Stomach smooth muscle (tissue), 2 donors: Measurements from ENCODE around the gene MPHOSPH8.

Source experiments
- H3K27ac ChIP-seq: one replicate; pipeline ENCODE4 v1.7.0; 2013; ENCODE audit warnings: mild to moderate bottlenecking, low read length, inconsistent platforms
- H3K27me3 ChIP-seq, 2 donors: one replicate each; pipeline ENCODE4 v1.7.0; 2013; ENCODE audit warnings: low read length in 2 of 2; ENCODE audit not compliant: insufficient read depth in 2 of 2, control insufficient read depth in 1 of 2
- H3K36me3 ChIP-seq, 2 donors: one replicate each; pipeline ENCODE4 v1.7.0; 2013; ENCODE audit warnings: low read length in 2 of 2; ENCODE audit not compliant: control insufficient read depth in 2 of 2, insufficient read depth in 2 of 2
- H3K4me1 ChIP-seq: one replicate; pipeline ENCODE4 v1.7.0; 2013; ENCODE audit warnings: low read length; ENCODE audit not compliant: control insufficient read depth, insufficient read depth
- H3K4me3 ChIP-seq, 2 donors: one replicate each; pipeline ENCODE4 v1.7.0; 2013; ENCODE audit warnings: low read length in 2 of 2
- H3K9ac ChIP-seq, 2 donors: one replicate each; pipeline ENCODE4 v1.7.0; 2013; ENCODE audit warnings: low read length in 2 of 2, mild to moderate bottlenecking in 1 of 2
- H3K9me3 ChIP-seq, 2 donors: one replicate each; pipeline ENCODE4 v1.7.0; 2013; ENCODE audit warnings: low read length in 2 of 2; ENCODE audit not compliant: control insufficient read depth in 2 of 2
- donor health status: healthy.
- donor health status: Pancreatic carcinoma.

MPHOSPH8 gene

DNA sequence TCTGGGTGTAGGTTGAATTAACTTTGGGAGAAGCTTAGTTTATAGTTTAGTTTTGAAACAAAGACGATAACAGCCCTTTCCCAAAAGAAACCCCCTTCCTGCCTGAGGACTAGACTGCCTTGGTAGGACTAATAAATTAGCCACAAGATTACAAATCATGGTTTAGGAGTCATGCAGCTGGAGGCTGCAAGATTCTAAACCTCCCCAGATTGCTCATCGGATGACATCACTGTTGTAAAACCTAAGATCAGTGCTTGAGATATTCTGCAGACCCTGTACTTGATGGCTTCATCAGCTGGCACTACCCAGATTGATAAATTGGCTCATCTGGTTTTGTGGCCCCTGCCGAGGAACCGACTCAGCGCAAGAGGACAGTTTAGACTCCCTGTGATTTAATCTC lies 35.9 kb upstream of the MPHOSPH8 start:
- Histone ChIP-seq H3K9me3 (no peaks in the 10 kb centered on the region), H3K4me3 (no peak overlapping the region), H3K9ac (no peak overlapping the region), H3K27me3 (peaks cover 5 to 11% of the 10 kb centered on the region in 2 donors), H3K27ac (no peak overlapping the region), H3K36me3 (no peaks in the 10 kb centered on the region), H3K4me1 (peaks cover 7% of the 10 kb centered on the region)

DNA sequence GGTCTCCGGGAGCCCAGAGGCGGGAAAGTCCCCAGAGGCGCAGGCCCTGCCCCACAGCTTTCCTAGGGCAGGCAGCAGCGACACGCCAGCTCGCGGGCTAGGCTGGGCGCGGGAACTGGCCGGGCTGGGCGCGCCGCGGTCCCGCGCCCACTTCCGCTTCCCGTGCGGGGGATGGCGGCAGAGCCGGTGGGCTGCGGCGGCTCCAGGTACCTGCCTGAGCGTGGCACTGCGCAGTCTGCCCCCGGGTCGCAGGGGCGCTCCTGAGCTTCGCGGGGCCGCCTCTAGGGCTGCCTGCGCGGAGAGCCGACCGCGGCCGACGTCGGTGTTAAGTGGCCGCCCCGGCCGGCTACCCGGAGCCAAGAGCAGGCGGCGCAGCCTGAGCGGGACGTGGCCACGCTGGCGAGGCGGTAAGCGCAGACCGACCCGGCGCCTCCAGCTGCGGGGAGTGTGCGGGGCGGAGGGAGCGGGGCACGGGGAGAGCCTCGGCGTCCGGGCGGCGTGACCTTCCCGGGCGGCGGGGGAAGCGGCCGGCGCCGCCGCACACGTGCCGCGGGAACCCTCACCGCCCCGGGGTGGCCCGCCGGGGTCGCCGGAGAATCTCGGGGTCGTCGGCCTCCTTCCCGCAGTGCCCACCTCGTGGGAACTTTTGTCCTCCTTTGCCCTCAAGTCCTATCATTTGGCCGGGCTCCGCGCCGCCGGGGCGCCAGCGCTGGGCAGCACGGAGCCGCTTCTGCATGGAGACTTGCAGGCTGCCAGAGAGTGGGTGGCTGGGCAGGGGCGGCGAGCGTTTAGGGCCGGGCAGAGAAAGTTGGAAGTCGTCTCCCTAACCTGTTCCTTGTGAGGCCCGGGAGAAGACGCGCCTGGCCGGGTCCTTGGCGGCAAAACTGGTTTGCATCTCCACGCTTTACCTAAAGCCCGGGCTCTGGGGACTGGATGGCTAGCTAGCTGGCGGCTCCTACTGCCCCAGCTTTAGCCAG lies 31.4 kb upstream of the MPHOSPH8 start:
- H3K27me3 ChIP-seq, result peaks cover 13 to 14% of the 10 kb centered on the region in 2 donors
- peaks cover 8% of the 10 kb centered on the region for H3K4me1 ChIP-seq
- H3K9ac ChIP-seq, result no peak overlapping the region
- no peaks in the 10 kb centered on the region for H3K9me3 ChIP-seq
- no peaks in the 10 kb centered on the region for H3K36me3 ChIP-seq
- peak overlapping the region; percentile 35 to 68 for H3K4me3 ChIP-seq
- H3K27ac ChIP-seq, result no peak overlapping the region

DNA sequence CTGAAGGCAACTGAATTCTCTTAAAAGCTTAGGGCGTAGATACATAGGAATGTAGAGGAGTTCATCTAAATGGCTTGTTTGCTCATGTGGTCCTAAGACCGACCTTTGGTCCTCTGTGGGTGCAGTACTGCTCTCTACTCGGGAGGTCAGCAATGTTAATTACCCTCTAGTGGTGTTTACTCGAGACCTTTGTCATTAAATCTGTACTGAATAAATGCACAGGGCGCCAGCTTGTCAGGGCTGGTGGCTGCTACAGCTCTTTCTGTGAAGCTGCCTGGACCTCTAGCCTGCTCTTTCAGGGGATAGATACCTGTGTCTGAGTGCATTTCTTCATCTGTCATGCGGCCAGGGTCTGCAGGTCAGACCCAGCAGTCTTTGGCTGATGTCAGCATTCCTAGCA lies 29.2 kb upstream of the MPHOSPH8 start:
- Histone ChIP-seq H3K27ac (no peak overlapping the region), H3K4me1 (peaks cover 8% of the 10 kb centered on the region)

DNA sequence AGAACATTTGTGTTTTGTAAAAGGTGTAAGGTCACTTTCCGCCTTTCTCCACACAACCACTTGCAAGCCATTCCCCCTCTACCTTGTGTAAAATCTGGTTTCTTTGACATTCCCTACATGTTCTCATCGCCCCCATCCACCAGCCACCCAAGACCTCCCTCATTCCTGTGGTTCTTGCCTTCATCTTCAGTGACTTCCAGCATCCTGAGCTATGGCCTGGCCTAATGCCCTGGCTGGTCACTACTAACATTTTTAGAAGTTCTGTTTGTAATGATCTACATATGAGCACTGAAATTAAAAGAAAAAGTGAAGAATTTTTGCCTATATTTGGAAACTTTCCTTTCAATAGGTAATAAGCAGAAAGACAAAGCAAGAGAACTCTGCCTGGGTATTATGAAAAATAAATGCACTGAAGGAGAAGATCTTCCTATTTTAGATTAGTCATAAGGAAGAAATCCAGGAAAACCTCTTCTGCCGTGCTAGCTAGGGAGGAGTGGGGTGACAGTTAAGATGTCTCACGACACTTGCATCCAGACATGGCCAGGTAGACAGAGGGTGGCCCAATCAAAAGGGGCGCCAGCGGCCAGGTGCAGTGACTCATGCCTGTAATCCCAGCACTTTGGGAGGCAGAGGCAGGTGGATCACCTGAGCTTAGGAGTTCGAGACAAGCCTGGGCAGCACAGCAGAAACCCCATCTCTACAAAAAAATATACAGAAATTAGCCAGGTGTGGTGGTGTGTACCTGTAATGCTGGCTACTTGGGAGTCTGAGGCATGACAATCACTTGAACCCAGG lies 28.1 kb upstream of the MPHOSPH8 start:
- Histone ChIP-seq H3K4me1 (peaks cover 8% of the 10 kb centered on the region), H3K27ac (no peak overlapping the region), H3K9me3 (no peaks in the 10 kb centered on the region), H3K36me3 (no peaks in the 10 kb centered on the region), H3K9ac (no peak overlapping the region), H3K4me3 (no peak overlapping the region), H3K27me3 (peaks cover 9 to 13% of the 10 kb centered on the region in 2 donors)

More for the DNA sequence above, 29.2 kb upstream of the MPHOSPH8 start:
- Histone ChIP-seq H3K9me3 (no peaks in the 10 kb centered on the region), H3K27me3 (peaks cover 12 to 13% of the 10 kb centered on the region in 2 donors), H3K9ac (no peak overlapping the region), H3K4me3 (no peak overlapping the region), H3K36me3 (no peaks in the 10 kb centered on the region)

DNA sequence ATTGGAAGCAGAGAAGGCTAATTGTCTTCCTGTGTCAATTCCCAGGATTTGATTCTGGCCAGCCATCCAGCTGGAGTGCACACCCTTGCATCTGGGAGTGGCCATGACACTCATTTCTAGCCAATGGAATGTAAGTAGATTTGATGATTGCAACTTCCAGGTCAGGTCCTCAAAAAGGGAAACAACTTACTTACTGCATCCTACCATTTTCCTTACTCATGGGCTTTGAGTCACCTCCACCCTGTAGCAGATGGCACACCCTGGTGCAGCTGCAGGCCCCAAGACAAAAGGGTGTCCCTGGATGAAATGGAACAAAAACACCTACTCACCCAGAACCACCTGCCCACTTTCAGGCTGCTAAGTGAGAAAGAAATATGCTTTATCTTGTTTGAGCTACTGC lies 27.3 kb upstream of the MPHOSPH8 start:
- Histone ChIP-seq H3K27ac (no peak overlapping the region), H3K9ac (no peak overlapping the region), H3K9me3 (no peaks in the 10 kb centered on the region), H3K4me1 (peaks cover 8% of the 10 kb centered on the region), H3K27me3 (peaks cover 9 to 13% of the 10 kb centered on the region in 2 donors), H3K36me3 (no peaks in the 10 kb centered on the region), H3K4me3 (no peak overlapping the region)

DNA sequence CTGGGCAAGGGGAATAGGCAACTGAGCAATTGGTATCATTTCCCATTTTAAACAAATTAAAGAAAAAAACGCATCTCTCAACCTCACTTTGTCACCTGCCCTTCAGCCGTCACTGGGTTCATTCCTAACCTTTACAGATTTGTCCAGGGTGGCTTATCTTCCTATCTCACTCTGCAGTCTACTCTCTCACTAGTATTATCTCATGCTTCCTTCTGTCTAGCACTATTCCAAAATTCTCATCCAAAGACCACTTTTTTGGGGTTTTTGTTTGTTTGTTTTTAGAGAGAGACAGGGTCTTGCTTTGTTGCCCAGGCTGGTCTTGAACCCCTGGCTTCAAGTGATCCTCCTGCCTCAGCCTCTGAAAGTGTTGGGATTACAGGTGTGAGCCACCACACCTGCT lies 26.7 kb upstream of the MPHOSPH8 start:
- H3K4me3 ChIP-seq, result no peak overlapping the region
- no peak overlapping the region for H3K9ac ChIP-seq
- no peaks in the 10 kb centered on the region for H3K36me3 ChIP-seq
- H3K27ac ChIP-seq, result no peak overlapping the region
- H3K9me3 ChIP-seq, result no peaks in the 10 kb centered on the region
- peaks cover 7% of the 10 kb centered on the region for H3K4me1 ChIP-seq
- H3K27me3 ChIP-seq, result peaks cover 9 to 11% of the 10 kb centered on the region in 2 donors

DNA sequence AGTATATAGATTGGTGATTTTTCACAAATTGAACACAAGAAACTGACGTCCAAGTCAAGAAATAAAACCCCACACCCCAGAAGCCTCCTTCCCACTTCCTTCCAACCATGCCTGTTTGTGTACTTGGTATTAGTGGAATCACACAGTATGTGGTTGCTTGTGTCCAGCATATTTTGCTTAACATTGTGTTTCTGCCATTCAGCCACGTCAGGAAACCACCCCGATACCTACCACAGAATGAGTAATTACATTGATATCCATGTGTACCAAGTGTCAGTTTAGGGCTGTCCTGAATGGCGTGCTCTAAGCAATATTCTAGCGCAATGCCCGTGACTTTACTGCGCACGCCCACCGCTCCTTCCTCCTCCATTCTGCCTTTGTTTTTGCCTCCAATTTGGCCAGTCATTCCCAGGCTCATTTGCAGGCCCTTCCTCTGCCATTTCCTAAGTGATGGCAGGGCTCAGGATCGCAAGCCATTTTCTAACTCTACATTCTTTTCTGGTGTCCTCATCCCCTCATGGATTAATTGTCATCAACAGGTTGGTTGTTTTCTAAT lies 25.9 kb upstream of the MPHOSPH8 start:
- H3K36me3 ChIP-seq, result no peaks in the 10 kb centered on the region
- peaks cover 2 to 9% of the 10 kb centered on the region in 2 donors for H3K27me3 ChIP-seq
- H3K4me1 ChIP-seq, result peaks cover under 1% of the 10 kb centered on the region
- H3K27ac ChIP-seq, result no peak overlapping the region
- H3K9ac ChIP-seq, result no peak overlapping the region
- H3K9me3 ChIP-seq, result no peaks in the 10 kb centered on the region
- H3K4me3 ChIP-seq, result no peak overlapping the region

DNA sequence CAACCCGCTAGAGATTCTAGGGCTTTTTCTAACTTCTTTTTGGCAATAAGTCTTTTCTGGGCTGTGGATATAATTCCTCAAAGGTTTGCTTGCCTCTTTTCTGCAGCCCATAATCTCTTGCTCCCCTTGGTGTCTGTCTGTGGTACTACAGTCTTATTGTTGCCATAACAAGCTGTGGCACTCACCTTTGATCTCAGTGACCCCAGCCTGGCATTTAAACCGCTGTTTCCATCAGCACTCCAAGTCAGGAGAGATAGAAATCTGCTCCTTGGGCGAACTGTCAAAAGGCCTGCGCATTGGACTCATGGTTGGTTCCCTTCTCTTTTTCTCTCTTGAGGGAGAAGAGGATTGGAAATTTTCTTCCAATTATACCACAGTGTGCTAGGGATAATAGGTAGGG lies 14.5 kb upstream of the MPHOSPH8 start:
- Histone ChIP-seq H3K36me3 (no peaks in the 10 kb centered on the region), H3K4me3 (no peak overlapping the region), H3K9ac (no peak overlapping the region), H3K4me1 (no peaks in the 10 kb centered on the region), H3K9me3 (no peaks in the 10 kb centered on the region), H3K27me3 (no peaks in the 10 kb centered on the region), H3K27ac (no peak overlapping the region)

DNA sequence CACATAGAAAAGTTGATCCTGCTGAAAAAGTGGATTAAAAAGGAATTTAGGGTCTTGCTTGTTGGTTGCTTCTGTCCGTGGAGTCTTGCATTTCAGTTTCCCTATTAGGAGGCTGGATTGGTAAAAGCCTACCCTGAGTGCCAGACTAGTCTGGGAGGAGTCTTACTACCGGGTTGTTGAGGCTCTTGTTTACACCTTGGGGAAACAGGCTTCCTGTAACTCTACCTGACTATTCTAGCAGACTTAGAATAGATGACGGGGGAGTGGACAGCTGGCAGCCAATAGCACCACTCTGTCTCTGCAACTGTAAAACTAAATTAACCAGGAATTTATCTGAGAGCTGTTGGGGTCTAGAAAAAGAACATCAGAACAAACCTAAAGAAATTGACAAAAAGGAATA lies 11.3 kb upstream of the MPHOSPH8 start:
- Histone ChIP-seq H3K4me1 (no peaks in the 10 kb centered on the region), H3K9me3 (no peaks in the 10 kb centered on the region), H3K9ac (no peak overlapping the region), H3K4me3 (no peak overlapping the region), H3K27me3 (no peaks in the 10 kb centered on the region), H3K27ac (no peak overlapping the region), H3K36me3 (no peaks in the 10 kb centered on the region)

DNA sequence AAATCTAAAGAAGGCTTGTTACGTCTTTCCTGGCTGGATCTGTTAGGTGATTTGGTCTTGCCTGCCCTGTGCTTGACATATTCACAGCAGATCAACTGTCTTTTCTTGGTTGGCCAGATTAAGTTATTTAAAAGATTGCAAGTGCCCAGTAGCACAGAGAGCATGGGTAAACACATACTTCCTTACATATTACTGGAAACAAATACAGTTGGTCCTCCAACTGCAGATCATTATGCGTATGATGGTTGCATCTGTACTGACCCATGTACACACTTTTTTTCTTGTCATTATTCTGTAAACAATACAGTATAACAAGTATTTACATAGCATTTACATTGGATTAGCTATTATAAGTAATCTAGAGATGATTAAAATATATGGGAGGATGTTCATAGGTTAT lies 9.2 kb upstream of the MPHOSPH8 start:
- Histone ChIP-seq H3K27me3 (no peaks in the 10 kb centered on the region), H3K9me3 (no peaks in the 10 kb centered on the region), H3K27ac (no peak overlapping the region), H3K4me1 (no peaks in the 10 kb centered on the region), H3K36me3 (no peaks in the 10 kb centered on the region), H3K9ac (no peak overlapping the region), H3K4me3 (no peak overlapping the region)
